C4-2B (cell line): ENCODE results near the gene GRAP2.

Experiments used
- ZFX ChIP-seq: fragments of 450-650 bp; IDR thresholded peaks from 2 replicates; pipeline ENCODE4 v1.6.1; 2017
- TF ChIP-seq, protein P1 (sequence below): fragments of 450-650 bp; conservative IDR thresholded peaks from 2 replicates; pipeline ENCODE4 v1.5.1; 2017; ENCODE audit warnings: mild to moderate bottlenecking

DNA sequence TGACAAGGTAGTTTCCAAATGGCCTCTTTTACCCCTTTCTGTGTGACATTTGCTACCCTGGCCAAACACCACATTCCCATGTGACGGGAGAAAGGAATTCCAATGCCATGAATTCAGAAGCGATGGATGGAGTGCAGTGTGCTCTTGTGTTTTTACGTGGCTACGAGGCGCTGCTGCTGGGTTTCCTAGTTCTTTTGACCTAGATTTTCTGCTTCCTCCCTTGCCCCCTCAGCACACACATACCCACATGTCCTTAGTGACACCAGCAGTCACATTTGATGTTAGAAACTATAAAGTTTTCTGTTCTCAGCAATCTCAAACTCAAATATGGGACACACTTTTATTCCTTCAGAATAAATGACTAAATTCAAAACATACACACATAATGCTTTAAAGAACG, 51.5 kb downstream of the GRAP2 start:
- TF ChIP-seq, protein P1, sequence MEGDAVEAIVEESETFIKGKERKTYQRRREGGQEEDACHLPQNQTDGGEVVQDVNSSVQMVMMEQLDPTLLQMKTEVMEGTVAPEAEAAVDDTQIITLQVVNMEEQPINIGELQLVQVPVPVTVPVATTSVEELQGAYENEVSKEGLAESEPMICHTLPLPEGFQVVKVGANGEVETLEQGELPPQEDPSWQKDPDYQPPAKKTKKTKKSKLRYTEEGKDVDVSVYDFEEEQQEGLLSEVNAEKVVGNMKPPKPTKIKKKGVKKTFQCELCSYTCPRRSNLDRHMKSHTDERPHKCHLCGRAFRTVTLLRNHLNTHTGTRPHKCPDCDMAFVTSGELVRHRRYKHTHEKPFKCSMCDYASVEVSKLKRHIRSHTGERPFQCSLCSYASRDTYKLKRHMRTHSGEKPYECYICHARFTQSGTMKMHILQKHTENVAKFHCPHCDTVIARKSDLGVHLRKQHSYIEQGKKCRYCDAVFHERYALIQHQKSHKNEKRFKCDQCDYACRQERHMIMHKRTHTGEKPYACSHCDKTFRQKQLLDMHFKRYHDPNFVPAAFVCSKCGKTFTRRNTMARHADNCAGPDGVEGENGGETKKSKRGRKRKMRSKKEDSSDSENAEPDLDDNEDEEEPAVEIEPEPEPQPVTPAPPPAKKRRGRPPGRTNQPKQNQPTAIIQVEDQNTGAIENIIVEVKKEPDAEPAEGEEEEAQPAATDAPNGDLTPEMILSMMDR = no peak
- TF ChIP-seq ZFX = no peak
